OCI-M2 (cell line): ENCODE measurements around the gene EPHB3.
"Not testable (repeated sequence)": the region's sequence is repeated elsewhere in the genome, so short reads cannot be mapped to it uniquely, and the experiment has no call there.

Source experiments
- DNase-seq: peaks from one replicate; lab custom pipeline; 2025; ENCODE audit not compliant: unreplicated experiment; lab: John Stamatoyannopoulos, UW

EPHB3 gene

DNA sequence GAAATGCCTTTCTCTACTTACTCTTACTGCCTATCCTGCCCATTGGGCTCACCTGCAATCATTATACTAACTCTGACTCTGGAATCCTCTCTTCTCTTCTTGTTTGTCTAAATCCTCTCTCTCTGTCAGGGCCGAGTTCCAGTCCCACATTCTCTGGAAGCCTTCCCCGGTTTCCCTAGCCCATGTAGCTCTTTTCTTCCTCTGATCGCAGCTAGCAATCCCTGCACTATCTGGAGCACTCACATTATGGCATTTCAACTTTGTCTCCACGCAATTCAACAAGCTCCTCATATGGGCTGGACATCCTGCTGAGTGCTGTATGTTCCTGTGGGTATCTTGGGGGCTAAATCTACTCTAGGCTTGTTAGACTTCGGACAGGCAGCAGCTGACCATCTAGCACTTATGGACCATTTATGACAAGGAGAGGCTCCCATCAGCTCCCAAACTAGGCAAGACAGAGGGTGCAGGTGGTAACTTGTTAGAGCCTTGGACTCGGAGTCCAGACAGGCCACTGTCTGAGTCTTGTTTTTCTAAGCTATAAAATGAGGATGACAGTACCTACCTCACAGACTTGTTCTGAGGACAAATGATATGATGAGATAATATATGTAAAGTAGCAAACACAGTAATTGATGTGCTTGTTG is 58.3 kb downstream of the EPHB3 start:
- DNase-seq = no peak

DNA sequence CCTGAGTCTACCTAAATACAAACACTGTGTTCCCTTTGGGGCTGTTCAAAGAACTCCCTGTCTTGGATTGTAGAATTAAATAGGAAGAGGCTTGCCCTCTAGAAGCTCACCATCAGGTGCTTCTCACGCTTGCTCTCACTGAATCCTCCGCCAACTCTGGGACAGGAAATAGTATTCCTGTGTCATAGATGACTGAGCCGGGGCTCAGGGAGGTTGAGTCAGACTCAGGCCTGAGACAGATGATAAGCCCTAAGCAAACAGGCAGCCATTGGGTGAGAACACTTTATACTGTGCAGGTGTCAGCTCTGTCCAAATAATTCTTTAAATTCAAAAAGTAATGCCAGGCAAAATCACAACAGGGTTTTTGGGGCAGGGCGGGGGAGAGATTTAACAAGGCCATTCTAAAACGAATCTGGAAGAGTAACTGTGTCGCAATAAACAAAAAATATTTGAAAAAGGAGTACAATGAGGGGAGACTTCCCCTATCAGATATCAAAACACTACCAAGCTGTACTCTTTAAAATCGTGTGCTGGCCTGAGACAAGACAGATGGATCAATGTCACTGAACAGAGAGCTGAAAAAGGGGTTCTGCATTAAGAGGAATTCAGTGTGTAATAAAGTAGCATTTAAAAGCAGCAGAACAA is 59.0 kb downstream of the EPHB3 start:
- no peak for DNase-seq

DNA sequence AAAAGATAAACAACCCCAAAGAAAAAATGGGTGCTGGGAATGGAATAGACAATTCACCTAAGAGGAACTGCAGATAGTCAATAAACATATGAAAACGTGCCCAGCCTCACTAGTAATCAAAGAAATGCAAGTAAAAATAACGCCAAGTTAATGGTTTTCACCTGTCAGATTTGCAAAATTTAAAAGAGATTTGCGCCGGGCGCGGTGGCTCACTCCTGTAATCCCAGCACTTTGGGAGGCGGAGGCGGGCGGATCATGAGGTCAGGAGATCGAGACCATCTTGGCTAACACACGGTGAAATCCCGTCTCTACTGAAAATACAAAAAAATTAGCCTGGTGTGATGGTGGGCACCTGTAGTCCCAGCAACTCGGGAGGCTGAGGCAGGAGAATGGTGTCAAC is 60.6 kb downstream of the EPHB3 start:
- not testable (repeated sequence) for DNase-seq

DNA sequence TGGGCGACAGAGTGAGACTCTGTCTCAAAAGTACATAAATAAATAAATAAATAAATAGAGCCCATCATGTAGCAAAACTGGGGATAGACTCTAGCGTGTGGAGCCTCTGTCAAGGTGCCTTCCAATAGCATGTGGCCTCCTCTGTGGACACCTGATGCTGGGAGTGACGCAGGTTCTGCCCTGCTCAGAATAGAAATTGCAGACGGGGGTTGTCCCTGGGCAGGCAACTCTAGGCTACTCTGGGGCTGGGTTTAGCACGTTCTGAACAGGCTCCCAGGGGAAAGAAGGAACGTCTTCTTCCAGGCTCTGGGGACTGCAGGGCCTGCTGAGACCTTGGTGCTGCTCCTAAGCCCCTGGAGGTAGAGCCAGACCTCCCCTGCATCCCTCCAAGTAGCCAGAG is 65.3 kb downstream of the EPHB3 start:
- no peak for DNase-seq

DNA sequence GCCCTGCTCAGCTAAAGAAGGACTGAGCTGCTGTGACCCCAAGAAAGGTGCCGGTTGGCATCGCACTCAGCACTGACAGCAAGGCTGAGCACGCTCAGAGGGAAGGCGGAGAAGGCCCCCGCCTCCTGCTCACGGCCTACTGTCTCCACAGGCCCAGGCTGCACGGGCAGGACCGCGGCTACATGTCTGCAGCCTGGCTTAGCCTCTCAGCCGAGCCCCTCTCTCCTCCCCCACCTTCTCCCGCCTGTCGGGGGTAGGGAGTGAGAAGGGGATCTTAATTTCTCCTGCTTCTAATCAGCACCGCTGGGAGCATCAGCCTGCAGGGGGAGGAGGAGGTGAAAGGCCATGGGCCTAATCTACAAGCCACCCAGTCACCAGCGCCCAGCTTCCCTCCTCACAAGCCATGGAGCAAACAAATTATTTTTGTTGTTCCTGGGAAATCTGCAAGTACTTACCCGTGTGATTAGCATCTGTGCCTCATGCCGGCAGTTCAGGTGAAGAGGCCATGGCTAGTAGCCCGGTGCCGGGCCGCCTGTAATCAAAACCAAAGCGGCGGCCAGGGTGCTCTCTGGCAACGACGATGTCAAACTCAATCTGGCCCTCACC is 68.1 kb downstream of the EPHB3 start:
- no peak for DNase-seq

DNA sequence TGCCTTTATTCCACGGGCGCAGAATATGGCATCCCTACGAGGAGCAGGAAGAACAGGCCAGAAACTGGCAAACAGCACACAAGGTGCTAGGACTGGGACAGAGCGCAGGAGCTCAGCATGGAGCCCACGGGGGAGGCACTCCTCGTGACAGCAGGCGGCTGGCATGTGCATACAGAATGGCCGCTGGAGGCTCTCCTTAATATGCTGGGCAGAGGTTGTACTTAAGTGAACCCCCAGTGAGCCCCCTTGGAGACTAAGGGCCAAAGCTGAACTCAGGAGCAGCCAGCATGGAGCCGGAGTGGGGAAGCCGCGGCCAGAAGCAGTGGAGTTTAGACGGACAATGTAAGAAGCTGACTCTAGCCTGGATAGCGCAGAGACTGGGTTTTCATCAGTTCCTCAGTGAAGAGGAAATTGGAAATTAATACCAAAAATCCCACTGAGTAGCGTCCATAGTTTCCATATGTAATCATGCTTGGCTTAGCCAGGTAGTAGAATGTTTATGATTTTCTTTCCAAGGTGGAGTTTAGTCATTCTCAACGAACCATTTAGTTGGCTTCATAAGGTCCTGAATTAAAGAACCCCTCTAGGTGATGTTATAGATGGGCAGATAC is 69.4 kb downstream of the EPHB3 start:
- DNase-seq = no peak

GRCh38 chr3:184631472-184631861 is 69.9 kb downstream of the EPHB3 start:
- no peak for DNase-seq
